Activated naive CD8-positive, alpha-beta T cell (primary cell): Measurements from ENCODE around the gene SLC46A1.
"Not testable (repeated sequence)": the region's sequence is repeated elsewhere in the genome, so short reads cannot be mapped to it uniquely, and the experiment has no call there.

Source experiments
- H3K27ac Mint-ChIP-seq: one replicate; pipeline ENCODE4 v1.8.0; 2021; ENCODE audit warnings: mixed read lengths
- H3K27me3 Mint-ChIP-seq: one replicate; pipeline ENCODE4 v1.8.0; 2021; ENCODE audit warnings: mixed read lengths
- H3K36me3 Mint-ChIP-seq: one replicate; pipeline ENCODE4 v1.8.0; 2021; ENCODE audit warnings: mixed read lengths
- H3K4me1 Mint-ChIP-seq: one replicate; pipeline ENCODE4 v1.8.0; 2021; ENCODE audit warnings: low read depth, mixed read lengths
- H3K4me3 Mint-ChIP-seq: one replicate; pipeline ENCODE4 v1.8.0; 2021; ENCODE audit warnings: mild to moderate bottlenecking, mixed read lengths
- H3K9me3 Mint-ChIP-seq: one replicate; pipeline ENCODE4 v1.8.0; 2021; ENCODE audit warnings: low read depth, mixed read lengths

SLC46A1 gene

GRCh38 chr17:28405632-28406472 is at the start of gene SLC46A1:
SLC46A1 (minus strand) TSS chr17:28406212; CDS start chr17:28406114, 98 bp downstream.
- H3K27ac Mint-ChIP-seq = peak within 1 kb of the TSS; percentile 72

GRCh38 chr17:28449859-28450258 is 43.8 kb upstream of the SLC46A1 start:
- H3K36me3 Mint-ChIP-seq = no peaks in the 10 kb centered on the region
- H3K4me3 Mint-ChIP-seq = no peak overlapping the region
- no peaks in the 10 kb centered on the region for H3K4me1 Mint-ChIP-seq
- H3K27ac Mint-ChIP-seq = no peak overlapping the region
- H3K9me3 Mint-ChIP-seq = no peaks in the 10 kb centered on the region
- peaks cover 2% of the 10 kb centered on the region for H3K27me3 Mint-ChIP-seq

More at GRCh38 chr17:28405632-28406472, at the start of gene SLC46A1:
- H3K27me3 Mint-ChIP-seq = peaks cover 4% of the 10 kb centered on the region
- H3K36me3 Mint-ChIP-seq = no peaks in the 10 kb centered on the region
- peaks cover 7% of the 10 kb centered on the region for H3K4me1 Mint-ChIP-seq
- no peaks in the 10 kb centered on the region for H3K9me3 Mint-ChIP-seq
- H3K4me3 Mint-ChIP-seq = peak within 1 kb of the TSS; percentile 86

- H3K36me3 Mint-ChIP-seq = no peaks in the 10 kb centered on the region
- H3K9me3 Mint-ChIP-seq = no peaks in the 10 kb centered on the region
- no peak overlapping the region for H3K4me3 Mint-ChIP-seq
- no peaks in the 10 kb centered on the region for H3K4me1 Mint-ChIP-seq
- no peak overlapping the region for H3K27ac Mint-ChIP-seq
- peaks cover 4% of the 10 kb centered on the region for H3K27me3 Mint-ChIP-seq
Measured at GRCh38 chr17:28447396-28447760, 41.4 kb upstream of the SLC46A1 start.

- H3K4me3 Mint-ChIP-seq = no peak overlapping the region
- no peaks in the 10 kb centered on the region for H3K9me3 Mint-ChIP-seq
- H3K36me3 Mint-ChIP-seq = no peaks in the 10 kb centered on the region
- no peaks in the 10 kb centered on the region for H3K4me1 Mint-ChIP-seq
- peaks cover 4% of the 10 kb centered on the region for H3K27me3 Mint-ChIP-seq
- H3K27ac Mint-ChIP-seq = no peak overlapping the region
Measured at GRCh38 chr17:28446716-28447395, 40.8 kb upstream of the SLC46A1 start.

- H3K27me3 Mint-ChIP-seq = peaks cover 4% of the 10 kb centered on the region
- H3K4me1 Mint-ChIP-seq = no peaks in the 10 kb centered on the region
- H3K4me3 Mint-ChIP-seq = no peak overlapping the region
- no peaks in the 10 kb centered on the region for H3K36me3 Mint-ChIP-seq
- no peak overlapping the region for H3K27ac Mint-ChIP-seq
- no peaks in the 10 kb centered on the region for H3K9me3 Mint-ChIP-seq
Measured at GRCh38 chr17:28443901-28444638, 38.1 kb upstream of the SLC46A1 start.

- not testable (repeated sequence) for H3K36me3 Mint-ChIP-seq, H3K4me1 Mint-ChIP-seq, H3K27ac Mint-ChIP-seq, H3K9me3 Mint-ChIP-seq, H3K27me3 Mint-ChIP-seq, H3K4me3 Mint-ChIP-seq
Measured at GRCh38 chr17:28434326-28434725, 28.3 kb upstream of the SLC46A1 start.

- Mint-ChIP-seq H3K4me1 (no peaks in the 10 kb centered on the region), H3K36me3 (no peaks in the 10 kb centered on the region), H3K27me3 (no peaks in the 10 kb centered on the region), H3K27ac (no peak overlapping the region), H3K9me3 (no peaks in the 10 kb centered on the region), H3K4me3 (no peak overlapping the region)
Measured at GRCh38 chr17:28433721-28434120, 27.7 kb upstream of the SLC46A1 start.

GRCh38 chr17:28427982-28428381 is 22.0 kb upstream of the SLC46A1 start:
- H3K9me3 Mint-ChIP-seq, H3K36me3 Mint-ChIP-seq, H3K27me3 Mint-ChIP-seq, H3K27ac Mint-ChIP-seq, H3K4me1 Mint-ChIP-seq, H3K4me3 Mint-ChIP-seq: not testable (repeated sequence)

- Mint-ChIP-seq H3K4me1 (no peaks in the 10 kb centered on the region), H3K4me3 (no peak overlapping the region), H3K9me3 (no peaks in the 10 kb centered on the region), H3K27me3 (peaks cover 4% of the 10 kb centered on the region), H3K27ac (no peak overlapping the region), H3K36me3 (no peaks in the 10 kb centered on the region)
Measured at GRCh38 chr17:28427371-28427770, 21.4 kb upstream of the SLC46A1 start.

GRCh38 chr17:28426081-28426519 is 20.1 kb upstream of the SLC46A1 start:
- Mint-ChIP-seq H3K27ac (no peak overlapping the region), H3K36me3 (no peaks in the 10 kb centered on the region), H3K27me3 (peaks cover 4% of the 10 kb centered on the region), H3K9me3 (no peaks in the 10 kb centered on the region), H3K4me3 (no peak overlapping the region), H3K4me1 (no peaks in the 10 kb centered on the region)

GRCh38 chr17:28425206-28425605 is 19.2 kb upstream of the SLC46A1 start:
- Mint-ChIP-seq H3K27me3 (peaks cover 4% of the 10 kb centered on the region), H3K9me3 (no peaks in the 10 kb centered on the region), H3K27ac (no peak overlapping the region), H3K4me3 (no peak overlapping the region), H3K4me1 (no peaks in the 10 kb centered on the region), H3K36me3 (no peaks in the 10 kb centered on the region)

- Mint-ChIP-seq H3K27ac (no peak overlapping the region), H3K4me3 (no peak overlapping the region), H3K9me3 (no peaks in the 10 kb centered on the region), H3K4me1 (peaks cover 1% of the 10 kb centered on the region), H3K36me3 (no peaks in the 10 kb centered on the region), H3K27me3 (peaks cover 2% of the 10 kb centered on the region)
Measured at GRCh38 chr17:28421787-28422305, 15.8 kb upstream of the SLC46A1 start.

GRCh38 chr17:28416703-28417311 is 10.8 kb upstream of the SLC46A1 start:
- Mint-ChIP-seq H3K36me3 (no peaks in the 10 kb centered on the region), H3K27me3 (peaks cover 6% of the 10 kb centered on the region), H3K4me3 (no peak overlapping the region), H3K4me1 (peaks cover 4% of the 10 kb centered on the region), H3K9me3 (no peaks in the 10 kb centered on the region), H3K27ac (no peak overlapping the region)

GRCh38 chr17:28415886-28416285 is 9.9 kb upstream of the SLC46A1 start:
- H3K27me3 Mint-ChIP-seq = peaks cover 6% of the 10 kb centered on the region
- H3K4me1 Mint-ChIP-seq = peaks cover 4% of the 10 kb centered on the region
- no peaks in the 10 kb centered on the region for H3K36me3 Mint-ChIP-seq
- no peaks in the 10 kb centered on the region for H3K9me3 Mint-ChIP-seq
- H3K27ac Mint-ChIP-seq = no peak overlapping the region
- H3K4me3 Mint-ChIP-seq = no peak overlapping the region
